Endothelial cell of umbilical vein (primary cell): ENCODE measurements around the gene ING1.
"Not testable (repeated sequence)": the region's sequence is repeated elsewhere in the genome, so short reads cannot be mapped to it uniquely, and the experiment has no call there.

ENCODE experiments used
- JUN ChIP-seq: IDR thresholded peaks from 2 replicates; pipeline ENCODE4 v1.6.1; 2011; ENCODE audit warnings: borderline replicate concordance, low read depth; ENCODE audit not compliant: insufficient read length, insufficient read depth
- MYC ChIP-seq: IDR thresholded peaks from one replicate; pipeline ENCODE4 v1.6.1; 2011; ENCODE audit warnings: mild to moderate bottlenecking, low read depth, low read length
- POLR2A ChIP-seq: IDR thresholded peaks from 2 replicates; pipeline ENCODE4 v1.6.1; 2012; ENCODE audit warnings: low read depth, mild to moderate bottlenecking, control low read depth, low read length
- TF ChIP-seq, protein P1 (sequence below), 2 donors: IDR thresholded peaks; 1 replicate in 1 of 2; 2 replicates in 1 of 2; pipeline ENCODE4 v1.5.1; 2011; ENCODE audit warnings: low read length in 2 of 2, mild to moderate bottlenecking in 2 of 2, moderate library complexity in 2 of 2, control low read depth in 1 of 2, inconsistent platforms in 1 of 2, low read depth in 1 of 2; ENCODE audit not compliant: insufficient read depth in 1 of 2; ENCODE audit errors: extremely low read depth in 1 of 2

DNA sequence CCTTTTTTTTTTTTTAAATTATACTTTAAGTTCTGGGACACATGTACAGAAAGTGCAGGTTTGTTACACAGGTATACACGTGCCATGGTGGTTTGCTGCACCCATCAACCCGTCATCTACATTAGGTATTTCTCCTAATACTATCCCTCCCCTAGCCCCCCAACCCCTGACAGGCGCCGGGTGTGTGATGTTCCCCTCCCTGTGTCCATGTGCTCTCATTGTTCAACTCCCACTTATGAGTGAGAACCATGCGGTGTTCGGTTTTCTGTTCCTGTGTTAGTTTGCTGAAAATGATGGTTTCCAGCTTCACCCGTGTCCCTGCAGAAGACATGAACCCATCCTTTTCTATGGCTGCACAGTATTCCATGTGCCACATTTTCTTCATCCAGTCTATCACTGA is 17.7 kb upstream of the ING1 start:
- not testable (repeated sequence) for TF ChIP-seq POLR2A, MYC, JUN
- TF ChIP-seq, protein P1, sequence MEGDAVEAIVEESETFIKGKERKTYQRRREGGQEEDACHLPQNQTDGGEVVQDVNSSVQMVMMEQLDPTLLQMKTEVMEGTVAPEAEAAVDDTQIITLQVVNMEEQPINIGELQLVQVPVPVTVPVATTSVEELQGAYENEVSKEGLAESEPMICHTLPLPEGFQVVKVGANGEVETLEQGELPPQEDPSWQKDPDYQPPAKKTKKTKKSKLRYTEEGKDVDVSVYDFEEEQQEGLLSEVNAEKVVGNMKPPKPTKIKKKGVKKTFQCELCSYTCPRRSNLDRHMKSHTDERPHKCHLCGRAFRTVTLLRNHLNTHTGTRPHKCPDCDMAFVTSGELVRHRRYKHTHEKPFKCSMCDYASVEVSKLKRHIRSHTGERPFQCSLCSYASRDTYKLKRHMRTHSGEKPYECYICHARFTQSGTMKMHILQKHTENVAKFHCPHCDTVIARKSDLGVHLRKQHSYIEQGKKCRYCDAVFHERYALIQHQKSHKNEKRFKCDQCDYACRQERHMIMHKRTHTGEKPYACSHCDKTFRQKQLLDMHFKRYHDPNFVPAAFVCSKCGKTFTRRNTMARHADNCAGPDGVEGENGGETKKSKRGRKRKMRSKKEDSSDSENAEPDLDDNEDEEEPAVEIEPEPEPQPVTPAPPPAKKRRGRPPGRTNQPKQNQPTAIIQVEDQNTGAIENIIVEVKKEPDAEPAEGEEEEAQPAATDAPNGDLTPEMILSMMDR (IDR thresholded peaks at IDR 0.05; ENCODE audit: extremely low read depth in 1 of 2, insufficient read depth in 1 of 2, low read depth in 1 of 2, low read length in 2 of 2): not testable (repeated sequence)
